K562 (cell line): ENCODE results near the gene PYGO2. TPM values are rescaled to one million over a fixed set of nuclear protein-coding genes. Genes with fewer than 3 reads are reported as not detected.

Source experiments
- DACH1 ChIP-seq: fragments of 450-650 bp; IDR thresholded peaks from 2 replicates; pipeline ENCODE4 v1.6.1; 2018; ENCODE audit not compliant: partially characterized antibody
- NFE2 ChIP-seq: IDR thresholded peaks from 2 replicates; pipeline ENCODE4 v1.6.1; 2014; ENCODE audit warnings: antibody characterized with exemption, low read depth
- TAF1 ChIP-seq: IDR thresholded peaks from 2 replicates; pipeline ENCODE4 v1.6.1; 2011; ENCODE audit warnings: mild to moderate bottlenecking, low read length, moderate library complexity; ENCODE audit not compliant: insufficient read depth, control insufficient read depth, severe bottlenecking; ENCODE audit errors: extremely low read depth
- TAF7 ChIP-seq: fragments of 450-650 bp; IDR thresholded peaks from 2 replicates; pipeline ENCODE4 v1.6.1; 2016; ENCODE audit warnings: missing genetic modification characterization, missing compliant biosample characterization
- TCFL5 ChIP-seq: fragments of 250-450 bp; sonication (Bioruptor Pico); conservative IDR thresholded peaks from 2 replicates; pipeline ENCODE4 v1.6.1; 2021; ENCODE audit warnings: mild to moderate bottlenecking, moderate library complexity, matching md5 sums
- ZNF668 ChIP-seq: fragments of 250-450 bp; sonication (Bioruptor Pico); IDR thresholded peaks from 2 replicates; pipeline ENCODE4 v1.8.0; 2022; ENCODE audit warnings: mild to moderate bottlenecking, inconsistent platforms
- polyA plus RNA-seq, 8 experiments: library from polyadenylated mRNA; depleted of rRNA in 4 of 8; stranded (reverse) in 5 of 8; unstranded in 3 of 8; fragments of >200 nt; fragmentation: Nextera tagmentation in 2 of 8; fragmentation: Illumina TruSeq in 1 of 8; extraction: Ambion mirVana in 2 of 8; extraction: Trizol in 1 of 8; gene quantifications; 2 replicates each; pipeline versions ENCODE4 v1.2.1 to v1.2.3, GENCODE V29; 2011 to 2014; ENCODE audit warnings: inconsistent platforms in 1 of 8, missing spikeins in 1 of 8
- total RNA-seq, 7 experiments: library from RNA; depleted of rRNA in 6 of 7; stranded (reverse); fragments of >200 nt in 6 of 7; fragmentation: Illumina TruSeq in 2 of 7; extraction: Trizol in 2 of 7; gene quantifications; 2 replicates each; pipeline versions ENCODE4 v1.2.1 to v1.2.3, GENCODE V29; 2011 to 2021; ENCODE audit warnings: low replicate concordance in 1 of 7
- TF ChIP-seq, protein P1 (sequence below): sonication (generic); formaldehyde crosslinking; IDR thresholded peaks from 2 replicates; pipeline ENCODE4 v1.8.1; 2023; ENCODE audit warnings: missing genetic modification reagents, mild to moderate bottlenecking, borderline replicate concordance
- TF ChIP-seq, protein P2 (sequence below): fragments of 450-650 bp; IDR thresholded peaks from 2 replicates; pipeline ENCODE4 v1.6.1; 2017; ENCODE audit warnings: antibody characterized with exemption, mild to moderate bottlenecking
- TF ChIP-seq, protein P3 (sequence below): fragments of 250-450 bp; sonication (Bioruptor Pico); IDR thresholded peaks from 2 replicates; pipeline ENCODE4 v1.8.0; 2022; ENCODE audit warnings: inconsistent platforms
- TF ChIP-seq, protein P4 (sequence below): fragments of 200-400 bp; formaldehyde crosslinking; IDR thresholded peaks from 2 replicates; pipeline ENCODE4 v1.6.1; 2017; ENCODE audit warnings: mild to moderate bottlenecking, low read depth, low read length, moderate library complexity

Gene PYGO2
- total and polyA plus RNA-seq, 9 of the 15 experiments (the other 6 are each of a cell fraction or from before 2014, with no cell fraction given) = 8.3 to 36.2 (median 18.2) TPM

DNA sequence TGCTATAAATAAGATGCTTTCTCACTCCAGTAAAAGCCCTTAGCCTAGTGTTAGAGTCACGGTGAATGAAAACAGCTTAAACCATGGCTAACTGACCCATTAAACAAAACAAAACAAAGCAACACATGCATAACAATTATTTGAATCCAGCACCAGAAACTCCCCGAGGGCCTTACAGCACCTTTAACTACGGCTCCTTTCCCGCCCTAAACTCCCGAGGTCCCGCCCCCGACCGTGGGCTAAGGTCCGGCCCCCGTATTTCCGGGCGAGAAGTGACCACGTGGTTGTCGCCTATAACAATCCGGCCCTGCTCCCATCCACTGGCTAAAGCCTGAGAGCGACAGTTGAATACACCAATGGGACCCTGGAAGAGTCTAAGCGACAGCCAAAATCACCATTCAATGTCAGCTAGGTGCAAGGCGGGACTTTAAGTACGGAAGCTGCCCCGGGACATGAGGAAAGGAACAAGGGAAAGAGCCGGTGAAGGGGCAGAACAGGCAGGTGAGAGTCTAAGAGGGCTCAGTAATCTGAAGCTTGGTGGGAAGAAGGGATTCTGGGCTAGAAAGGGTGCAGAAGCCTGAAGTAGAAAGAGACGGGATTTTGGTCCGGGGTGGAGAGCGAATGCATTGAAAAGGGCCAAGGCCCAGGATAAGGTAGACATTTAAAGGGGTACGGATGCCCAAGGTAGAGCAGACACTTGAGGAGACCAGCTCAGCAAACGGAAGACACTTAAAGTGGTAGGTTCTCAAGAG lies 21.5 kb upstream of the PYGO2 start, which contains the start of gene FLAD1 (continued):
- TF ChIP-seq TAF1 (peak; percentile 68), NFE2 (no peak), TCFL5 (CRISPR knock-in tag) (no peak), ZNF668 (CRISPR knock-in tag) (no peak), DACH1 (no peak), TAF7 (tag) (peak; percentile 71; the same call in 1 of the 2 replicates)
- TF ChIP-seq, protein P1, sequence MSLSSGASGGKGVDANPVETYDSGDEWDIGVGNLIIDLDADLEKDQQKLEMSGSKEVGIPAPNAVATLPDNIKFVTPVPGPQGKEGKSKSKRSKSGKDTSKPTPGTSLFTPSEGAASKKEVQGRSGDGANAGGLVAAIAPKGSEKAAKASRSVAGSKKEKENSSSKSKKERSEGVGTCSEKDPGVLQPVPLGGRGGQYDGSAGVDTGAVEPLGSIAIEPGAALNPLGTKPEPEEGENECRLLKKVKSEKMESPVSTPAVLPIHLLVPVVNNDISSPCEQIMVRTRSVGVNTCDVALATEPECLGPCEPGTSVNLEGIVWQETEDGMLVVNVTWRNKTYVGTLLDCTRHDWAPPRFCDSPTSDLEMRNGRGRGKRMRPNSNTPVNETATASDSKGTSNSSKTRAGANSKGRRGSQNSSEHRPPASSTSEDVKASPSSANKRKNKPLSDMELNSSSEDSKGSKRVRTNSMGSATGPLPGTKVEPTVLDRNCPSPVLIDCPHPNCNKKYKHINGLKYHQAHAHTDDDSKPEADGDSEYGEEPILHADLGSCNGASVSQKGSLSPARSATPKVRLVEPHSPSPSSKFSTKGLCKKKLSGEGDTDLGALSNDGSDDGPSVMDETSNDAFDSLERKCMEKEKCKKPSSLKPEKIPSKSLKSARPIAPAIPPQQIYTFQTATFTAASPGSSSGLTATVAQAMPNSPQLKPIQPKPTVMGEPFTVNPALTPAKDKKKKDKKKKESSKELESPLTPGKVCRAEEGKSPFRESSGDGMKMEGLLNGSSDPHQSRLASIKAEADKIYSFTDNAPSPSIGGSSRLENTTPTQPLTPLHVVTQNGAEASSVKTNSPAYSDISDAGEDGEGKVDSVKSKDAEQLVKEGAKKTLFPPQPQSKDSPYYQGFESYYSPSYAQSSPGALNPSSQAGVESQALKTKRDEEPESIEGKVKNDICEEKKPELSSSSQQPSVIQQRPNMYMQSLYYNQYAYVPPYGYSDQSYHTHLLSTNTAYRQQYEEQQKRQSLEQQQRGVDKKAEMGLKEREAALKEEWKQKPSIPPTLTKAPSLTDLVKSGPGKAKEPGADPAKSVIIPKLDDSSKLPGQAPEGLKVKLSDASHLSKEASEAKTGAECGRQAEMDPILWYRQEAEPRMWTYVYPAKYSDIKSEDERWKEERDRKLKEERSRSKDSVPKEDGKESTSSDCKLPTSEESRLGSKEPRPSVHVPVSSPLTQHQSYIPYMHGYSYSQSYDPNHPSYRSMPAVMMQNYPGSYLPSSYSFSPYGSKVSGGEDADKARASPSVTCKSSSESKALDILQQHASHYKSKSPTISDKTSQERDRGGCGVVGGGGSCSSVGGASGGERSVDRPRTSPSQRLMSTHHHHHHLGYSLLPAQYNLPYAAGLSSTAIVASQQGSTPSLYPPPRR (CRISPR knock-in tag) = no peak
- TF ChIP-seq, protein P2, sequence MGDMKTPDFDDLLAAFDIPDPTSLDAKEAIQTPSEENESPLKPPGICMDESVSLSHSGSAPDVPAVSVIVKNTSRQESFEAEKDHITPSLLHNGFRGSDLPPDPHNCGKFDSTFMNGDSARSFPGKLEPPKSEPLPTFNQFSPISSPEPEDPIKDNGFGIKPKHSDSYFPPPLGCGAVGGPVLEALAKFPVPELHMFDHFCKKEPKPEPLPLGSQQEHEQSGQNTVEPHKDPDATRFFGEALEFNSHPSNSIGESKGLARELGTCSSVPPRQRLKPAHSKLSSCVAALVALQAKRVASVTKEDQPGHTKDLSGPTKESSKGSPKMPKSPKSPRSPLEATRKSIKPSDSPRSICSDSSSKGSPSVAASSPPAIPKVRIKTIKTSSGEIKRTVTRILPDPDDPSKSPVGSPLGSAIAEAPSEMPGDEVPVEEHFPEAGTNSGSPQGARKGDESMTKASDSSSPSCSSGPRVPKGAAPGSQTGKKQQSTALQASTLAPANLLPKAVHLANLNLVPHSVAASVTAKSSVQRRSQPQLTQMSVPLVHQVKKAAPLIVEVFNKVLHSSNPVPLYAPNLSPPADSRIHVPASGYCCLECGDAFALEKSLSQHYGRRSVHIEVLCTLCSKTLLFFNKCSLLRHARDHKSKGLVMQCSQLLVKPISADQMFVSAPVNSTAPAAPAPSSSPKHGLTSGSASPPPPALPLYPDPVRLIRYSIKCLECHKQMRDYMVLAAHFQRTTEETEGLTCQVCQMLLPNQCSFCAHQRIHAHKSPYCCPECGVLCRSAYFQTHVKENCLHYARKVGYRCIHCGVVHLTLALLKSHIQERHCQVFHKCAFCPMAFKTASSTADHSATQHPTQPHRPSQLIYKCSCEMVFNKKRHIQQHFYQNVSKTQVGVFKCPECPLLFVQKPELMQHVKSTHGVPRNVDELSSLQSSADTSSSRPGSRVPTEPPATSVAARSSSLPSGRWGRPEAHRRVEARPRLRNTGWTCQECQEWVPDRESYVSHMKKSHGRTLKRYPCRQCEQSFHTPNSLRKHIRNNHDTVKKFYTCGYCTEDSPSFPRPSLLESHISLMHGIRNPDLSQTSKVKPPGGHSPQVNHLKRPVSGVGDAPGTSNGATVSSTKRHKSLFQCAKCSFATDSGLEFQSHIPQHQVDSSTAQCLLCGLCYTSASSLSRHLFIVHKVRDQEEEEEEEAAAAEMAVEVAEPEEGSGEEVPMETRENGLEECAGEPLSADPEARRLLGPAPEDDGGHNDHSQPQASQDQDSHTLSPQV = peak; percentile 77; the same call in 1 of the 2 replicates
- TF ChIP-seq, protein P3, sequence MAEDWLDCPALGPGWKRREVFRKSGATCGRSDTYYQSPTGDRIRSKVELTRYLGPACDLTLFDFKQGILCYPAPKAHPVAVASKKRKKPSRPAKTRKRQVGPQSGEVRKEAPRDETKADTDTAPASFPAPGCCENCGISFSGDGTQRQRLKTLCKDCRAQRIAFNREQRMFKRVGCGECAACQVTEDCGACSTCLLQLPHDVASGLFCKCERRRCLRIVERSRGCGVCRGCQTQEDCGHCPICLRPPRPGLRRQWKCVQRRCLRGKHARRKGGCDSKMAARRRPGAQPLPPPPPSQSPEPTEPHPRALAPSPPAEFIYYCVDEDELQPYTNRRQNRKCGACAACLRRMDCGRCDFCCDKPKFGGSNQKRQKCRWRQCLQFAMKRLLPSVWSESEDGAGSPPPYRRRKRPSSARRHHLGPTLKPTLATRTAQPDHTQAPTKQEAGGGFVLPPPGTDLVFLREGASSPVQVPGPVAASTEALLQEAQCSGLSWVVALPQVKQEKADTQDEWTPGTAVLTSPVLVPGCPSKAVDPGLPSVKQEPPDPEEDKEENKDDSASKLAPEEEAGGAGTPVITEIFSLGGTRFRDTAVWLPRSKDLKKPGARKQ (CRISPR knock-in tag) = no peak
- TF ChIP-seq, protein P4, sequence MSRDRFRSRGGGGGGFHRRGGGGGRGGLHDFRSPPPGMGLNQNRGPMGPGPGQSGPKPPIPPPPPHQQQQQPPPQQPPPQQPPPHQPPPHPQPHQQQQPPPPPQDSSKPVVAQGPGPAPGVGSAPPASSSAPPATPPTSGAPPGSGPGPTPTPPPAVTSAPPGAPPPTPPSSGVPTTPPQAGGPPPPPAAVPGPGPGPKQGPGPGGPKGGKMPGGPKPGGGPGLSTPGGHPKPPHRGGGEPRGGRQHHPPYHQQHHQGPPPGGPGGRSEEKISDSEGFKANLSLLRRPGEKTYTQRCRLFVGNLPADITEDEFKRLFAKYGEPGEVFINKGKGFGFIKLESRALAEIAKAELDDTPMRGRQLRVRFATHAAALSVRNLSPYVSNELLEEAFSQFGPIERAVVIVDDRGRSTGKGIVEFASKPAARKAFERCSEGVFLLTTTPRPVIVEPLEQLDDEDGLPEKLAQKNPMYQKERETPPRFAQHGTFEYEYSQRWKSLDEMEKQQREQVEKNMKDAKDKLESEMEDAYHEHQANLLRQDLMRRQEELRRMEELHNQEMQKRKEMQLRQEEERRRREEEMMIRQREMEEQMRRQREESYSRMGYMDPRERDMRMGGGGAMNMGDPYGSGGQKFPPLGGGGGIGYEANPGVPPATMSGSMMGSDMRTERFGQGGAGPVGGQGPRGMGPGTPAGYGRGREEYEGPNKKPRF = no peak
